LNCAP (cell line): Measurements from ENCODE around the gene RNU6-7.

Source experiments
- CTCF ChIP-seq: fragments of 450-650 bp; IDR thresholded peaks from 2 replicates; pipeline ENCODE4 v1.5.1; 2017; ENCODE audit warnings: mild to moderate bottlenecking

RNU6-7 gene

GRCh38 chr14:32226056-32226455 is 24.2 kb downstream of the RNU6-7 start:
- TF ChIP-seq CTCF, result no peak

DNA sequence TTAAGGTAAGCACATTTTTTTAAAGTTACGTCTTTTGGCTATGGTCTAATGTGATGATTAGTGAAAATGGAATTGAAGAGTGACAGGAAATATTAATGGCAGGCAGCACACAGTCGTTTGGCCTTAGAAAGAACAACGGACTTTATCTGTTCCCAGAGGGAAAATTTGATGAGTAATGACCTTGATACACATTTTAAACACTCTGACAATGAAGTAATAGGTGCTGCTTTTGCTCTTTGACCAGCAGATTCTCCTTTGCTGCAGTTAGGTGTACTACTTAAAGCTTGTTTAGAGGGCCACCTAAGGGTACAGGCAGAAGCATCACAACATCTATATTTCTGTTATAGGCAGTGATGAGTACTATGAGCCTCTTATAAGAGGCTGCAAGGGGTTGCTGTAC is 28.3 kb downstream of the RNU6-7 start:
- TF ChIP-seq CTCF, result no peak

GRCh38 chr14:32230695-32231280 is 28.9 kb downstream of the RNU6-7 start:
- TF ChIP-seq CTCF, result no peak

DNA sequence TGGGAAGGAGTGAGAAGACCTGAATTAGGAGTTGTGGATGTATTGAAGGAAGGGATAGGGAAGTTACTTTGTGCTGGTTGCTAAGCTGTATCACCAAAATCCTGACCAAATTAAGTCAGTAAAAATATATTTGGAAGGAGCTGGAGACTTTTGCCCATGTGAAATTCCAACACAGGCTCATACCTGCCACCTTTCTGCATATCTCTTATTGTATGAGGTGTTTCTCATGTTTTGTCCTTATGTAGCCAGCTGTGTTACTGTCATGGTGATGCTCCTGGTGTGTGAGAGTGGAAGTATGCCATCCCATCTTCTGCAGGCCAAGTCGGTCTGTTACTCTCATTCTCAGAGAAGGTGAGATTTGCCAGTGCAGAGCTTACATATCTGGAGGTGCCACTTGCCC is 30.6 kb downstream of the RNU6-7 start:
- no peak for TF ChIP-seq CTCF

DNA sequence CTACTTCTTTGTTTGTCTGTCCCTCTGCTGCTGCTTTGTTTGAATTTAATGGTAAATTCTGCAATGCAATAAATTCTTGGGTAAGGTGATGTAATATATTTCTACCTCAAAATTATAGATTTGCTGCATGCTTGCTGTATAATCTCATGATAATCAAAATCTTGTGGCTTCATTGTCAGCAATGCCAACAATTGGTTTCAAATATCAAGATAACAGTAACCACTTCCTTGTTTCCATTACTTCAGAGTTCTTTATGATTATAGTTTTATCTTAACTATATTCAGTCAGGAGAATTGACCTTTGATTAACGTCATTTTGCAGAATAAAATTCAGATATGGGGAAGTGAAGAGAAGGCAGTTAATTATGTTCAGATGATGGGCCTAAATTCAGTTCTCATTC is 31.4 kb downstream of the RNU6-7 start:
- TF ChIP-seq CTCF, result no peak

GRCh38 chr14:32244404-32244803 is 42.6 kb downstream of the RNU6-7 start:
- TF ChIP-seq CTCF, result no peak

- TF ChIP-seq CTCF, result no peak
Measured at GRCh38 chr14:32246751-32247150, 44.9 kb downstream of the RNU6-7 start.

DNA sequence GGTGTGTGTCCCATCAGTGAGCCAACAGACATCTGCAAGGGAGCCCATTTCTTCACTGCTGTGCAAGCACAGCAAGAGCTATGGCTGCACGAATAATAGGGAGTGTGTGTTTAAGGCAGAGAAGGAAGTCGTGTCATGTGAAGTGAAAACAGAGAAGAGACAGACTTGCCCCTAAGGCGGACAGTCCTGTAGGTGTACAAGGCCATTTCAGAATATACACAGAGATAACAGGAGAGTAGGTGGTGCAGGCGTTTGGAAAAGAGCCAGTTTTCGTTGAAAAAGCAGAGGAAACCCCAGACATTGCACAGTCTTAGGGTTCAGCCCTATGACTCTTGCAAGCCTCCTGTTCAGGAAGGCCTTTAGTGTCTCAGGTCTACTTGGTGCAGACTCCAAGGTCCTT is 47.5 kb downstream of the RNU6-7 start:
- no peak for TF ChIP-seq CTCF
